IMR-90 (cell line): ENCODE results near the gene GXYLT2. TPM values are rescaled to one million over a fixed set of nuclear protein-coding genes. Genes with fewer than 3 reads are reported as not detected.
A peak's percentile ranks its signal among the peaks of the same experiment; 100 is the strongest.

Experiments used
- ATAC-seq: fragments of 200-7000 bp; cut with Tn5 transposase; 2 replicates; pipeline ENCODE4 v1.9.1; 2020; ENCODE audit warnings: low read depth, mild to moderate bottlenecking, moderate library complexity
- BruUV-seq: library from RNA; stranded (reverse); fragments of 400-500 nt; replicated peaks from 2 replicates; lab custom pipeline; 2021; lab: Mats Ljungman, UMichigan
- CTCF ChIA-PET: fragments of 300-600 bp; formaldehyde crosslinking; extraction: SDS; loops from one replicate; lab custom pipeline; 2021; ENCODE audit warnings: antibody characterized with exemption; lab: Yijun Ruan, JAX
- POLR2A ChIA-PET: fragments of 300-600 bp; sonication (Branson Sonifier 250); formaldehyde crosslinking; loops from one replicate; lab custom pipeline; 2022; ENCODE audit warnings: antibody characterized with exemption; ENCODE audit not compliant: unreplicated experiment; lab: Charles Lee
- DNase-seq: peaks from one replicate; pipeline ENCODE4 v3.0.0; 2013
- H2AFZ ChIP-seq: replicated peaks from 2 replicates; pipeline ENCODE3; 2013; ENCODE audit warnings: low read length, mild to moderate bottlenecking; ENCODE audit not compliant: poor library complexity
- H2AK5ac ChIP-seq: 2 replicates; pipeline ENCODE4 v1.6.1; 2013; ENCODE audit warnings: low read depth, low read length, inconsistent platforms
- H2AK9ac ChIP-seq: replicated peaks from 2 replicates; pipeline ENCODE3; 2013; ENCODE audit warnings: mild to moderate bottlenecking, low read depth, low read length, moderate library complexity; ENCODE audit not compliant: poor library complexity
- H2BK120ac ChIP-seq: 2 replicates; pipeline ENCODE4 v1.6.1; 2013; ENCODE audit warnings: low read depth, low read length, inconsistent platforms
- H2BK15ac ChIP-seq: 3 replicates; pipeline ENCODE4 v1.6.1; 2013; ENCODE audit warnings: low read depth, low read length, inconsistent platforms
- H2BK20ac ChIP-seq: 2 replicates; pipeline ENCODE4 v1.6.1; 2013; ENCODE audit warnings: low read depth, mild to moderate bottlenecking, inconsistent platforms, low read length, moderate library complexity
- H2BK5ac ChIP-seq: 2 replicates; pipeline ENCODE4 v1.6.1; 2013; ENCODE audit warnings: mild to moderate bottlenecking, low read depth, low read length, inconsistent platforms; ENCODE audit not compliant: poor library complexity, severe bottlenecking
- H3K14ac ChIP-seq: replicated peaks from 2 replicates; pipeline ENCODE4 v1.6.1; 2013; ENCODE audit warnings: low read depth, low read length, inconsistent platforms
- H3K18ac ChIP-seq: 2 replicates; pipeline ENCODE4 v1.6.1; 2013; ENCODE audit warnings: low read depth, low read length, control low read depth
- H3K23ac ChIP-seq: 2 replicates; pipeline ENCODE4 v1.6.1; 2013; ENCODE audit warnings: low read depth, low read length, inconsistent platforms
- H3K27ac ChIP-seq: 2 replicates; pipeline ENCODE4 v1.5.1; 2013; ENCODE audit warnings: mild to moderate bottlenecking, control low read depth, low read length; ENCODE audit not compliant: insufficient read depth
- H3K27me3 ChIP-seq: 2 replicates; pipeline ENCODE4 v1.6.1; 2013; ENCODE audit warnings: low read length; ENCODE audit not compliant: control insufficient read depth, insufficient read depth
- H3K36me3 ChIP-seq: 2 replicates; pipeline ENCODE4 v1.6.1; 2013; ENCODE audit warnings: low read length, mixed read lengths; ENCODE audit not compliant: control insufficient read depth, insufficient read depth
- H3K4ac ChIP-seq: 2 replicates; pipeline ENCODE4 v1.6.1; 2013; ENCODE audit warnings: low read depth, low read length, inconsistent platforms
- H3K4me1 ChIP-seq: 2 replicates; pipeline ENCODE4 v1.6.1; 2013; ENCODE audit warnings: low read length, mixed read lengths; ENCODE audit not compliant: control insufficient read depth, insufficient read depth
- H3K4me2 ChIP-seq: 2 replicates; pipeline ENCODE4 v1.6.1; 2013; ENCODE audit warnings: low read depth, mild to moderate bottlenecking, control low read depth, low read length, moderate library complexity
- H3K4me3 ChIP-seq: 2 replicates; pipeline ENCODE4 v1.5.1; 2013; ENCODE audit warnings: low read depth, mild to moderate bottlenecking, control low read depth, low read length, moderate library complexity; ENCODE audit not compliant: insufficient read depth
- H3K56ac ChIP-seq: 2 replicates; pipeline ENCODE4 v1.6.1; 2013; ENCODE audit warnings: low read length, inconsistent platforms; ENCODE audit not compliant: insufficient read depth; ENCODE audit errors: extremely low read depth
- H3K79me1 ChIP-seq, 2 experiments: 2 replicates each; pipeline ENCODE4 v1.6.1; 2013; ENCODE audit warnings: low read length in 2 of 2, inconsistent platforms in 1 of 2, low read depth in 1 of 2
- H3K9ac ChIP-seq: 2 replicates; pipeline ENCODE4 v1.6.1; 2013; ENCODE audit warnings: low read depth, low read length, control low read depth
- H3K9me1 ChIP-seq: 2 replicates; pipeline ENCODE4 v1.6.1; 2013; ENCODE audit warnings: low read length, inconsistent platforms; ENCODE audit not compliant: insufficient read depth
- H3K9me3 ChIP-seq: 2 replicates; pipeline ENCODE4 v1.6.1; 2013; ENCODE audit warnings: low read length; ENCODE audit not compliant: control insufficient read depth, insufficient read depth
- H4K20me1 ChIP-seq: 2 replicates; pipeline ENCODE4 v1.6.1; 2013; ENCODE audit warnings: low read length, inconsistent platforms; ENCODE audit not compliant: insufficient read depth
- H4K5ac ChIP-seq: 2 replicates; pipeline ENCODE4 v1.6.1; 2013; ENCODE audit warnings: mild to moderate bottlenecking, low read depth, low read length, control low read depth
- H4K8ac ChIP-seq, 2 experiments: 2 replicates each; pipeline ENCODE4 v1.6.1; 2013; ENCODE audit warnings: low read depth in 2 of 2, low read length in 2 of 2, control low read depth in 1 of 2, inconsistent platforms in 1 of 2
- H4K91ac ChIP-seq: 2 replicates; pipeline ENCODE4 v1.6.1; 2013; ENCODE audit warnings: low read depth, low read length, inconsistent platforms; ENCODE audit not compliant: insufficient read depth
- CEBPB ChIP-seq: IDR thresholded peaks from 2 replicates; pipeline ENCODE4 v1.6.1; 2012; ENCODE audit warnings: low read depth, low read length, improper control_type of control experiment
- FOS ChIP-seq: fragments of 150-350 bp; IDR thresholded peaks from 2 replicates; pipeline ENCODE4 v1.6.1; 2016; ENCODE audit warnings: low read depth, low read length
- SMC3 ChIP-seq: fragments of 150-350 bp; IDR thresholded peaks from 2 replicates; pipeline ENCODE4 v1.6.1; 2016; ENCODE audit warnings: low read depth, mild to moderate bottlenecking, antibody characterized with exemption, low read length, moderate library complexity
- WGBS, 2 experiments: methylation state at CpG; one replicate each; pipeline versions ENCODE4 v1.1.5 to v1.1.7; 2013; ENCODE audit warnings: missing lambda C conversion rate in 2 of 2; ENCODE audit not compliant: insufficient read length in 1 of 2; ENCODE audit errors: extremely low coverage in 2 of 2; 5-methylcytosine and 5-hydroxymethylcytosine counted together
- dilution Hi-C: fragments of 300-500 bp; cut with HindIII; formaldehyde crosslinking; loops from one replicate; pipeline ENCODE4 v1.14.3; 2018; ENCODE audit warnings: low sequenced_read_pairs; ENCODE audit not compliant: unreplicated experiment
- in situ Hi-C: fragments of 300-500 bp; cut with MboI; formaldehyde crosslinking; loops from 3 replicates; pipeline ENCODE4 v1.14.3; 2019; ENCODE audit warnings: low sequenced_read_pairs, inconsistent platforms, mixed read lengths
- intact Hi-C: fragments of 100-400 bp; cut with micrococcal nuclease; formaldehyde crosslinking; loops from 2 replicates; pipeline ENCODE4 v1.10.0; 2022
- polyA plus RNA-seq, 3 experiments: library from polyadenylated mRNA; depleted of rRNA; stranded (reverse); fragments of >200 nt; gene quantifications; 2 replicates each; pipeline ENCODE4 v1.2.3, GENCODE V29; 2012; ENCODE audit warnings: low replicate concordance in 1 of 3
- total RNA-seq: library from RNA; depleted of rRNA; stranded (reverse); fragments of >200 nt; gene quantifications from 2 replicates; pipeline ENCODE4 v1.2.3, GENCODE V29; 2012

Gene GXYLT2
- total and polyA plus RNA-seq, 2 of the 4 experiments (the other 2 are of a cell fraction), result 5.7 to 11.1 TPM

DNA sequence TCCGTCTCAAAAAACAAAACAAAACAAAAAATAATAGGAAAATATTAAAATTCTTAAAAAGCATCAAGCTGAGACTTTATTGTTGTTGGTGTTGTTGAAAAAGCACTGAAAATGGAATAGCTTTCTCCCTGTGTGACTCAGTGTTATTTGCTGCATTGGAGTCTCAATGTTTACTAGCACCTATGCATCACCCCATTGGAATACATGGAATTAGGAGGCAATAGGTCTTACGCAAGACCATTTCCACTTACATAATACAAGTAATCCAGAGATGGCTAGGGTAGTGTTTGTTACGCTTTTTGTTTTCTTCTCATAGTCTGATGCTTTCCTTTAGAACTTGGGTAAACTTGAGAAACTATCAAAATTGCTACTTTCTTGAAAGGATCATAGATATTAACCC is 15.2 kb downstream of the GXYLT2 start:
- H3K9me3 ChIP-seq, result no peaks in the 10 kb centered on the region
- H3K79me1 ChIP-seq, result peaks cover 3 to 16% of the 10 kb centered on the region in 2 experiments; a peak in 3 of 4 replicates
- H3K18ac ChIP-seq, result no peak overlapping the region
- H4K20me1 ChIP-seq, result peaks cover 15% of the 10 kb centered on the region
- peak overlapping the region; percentile 53; the same call in 1 of the 2 replicates for H3K4ac ChIP-seq
- H3K27me3 ChIP-seq, result no peaks in the 10 kb centered on the region
- POLR2A ChIA-PET, result interaction anchor here (0.6 kb wide), 1 partner anchor 94 kb away, joined by 3 read pairs; the partner anchor contains the start of gene PPP4R2
- dilution Hi-C loops, result no loop called here
- H2AFZ ChIP-seq, result no peak overlapping the region
- DNase-seq (peak; percentile 93), ATAC-seq (peak; percentile 73)
- H3K23ac ChIP-seq, result no peak overlapping the region
- no CpG with 5 or more reads among the region's 3 CpGs for WGBS, 2 experiments
- CTCF ChIA-PET, result no interaction called here
- H3K36me3 ChIP-seq, result no peaks in the 10 kb centered on the region
- no peak overlapping the region for H3K9ac ChIP-seq
- H2BK15ac ChIP-seq, result no peak overlapping the region
- in situ Hi-C loops, result no loop called here
- TF ChIP-seq FOS (peak; percentile 82), SMC3 (no peak), CEBPB (peak; percentile 99)
- H3K4me1 ChIP-seq, result peaks cover 9% of the 10 kb centered on the region
- H3K14ac ChIP-seq, result no peak overlapping the region
- no peak overlapping the region for H3K56ac ChIP-seq
- H4K91ac ChIP-seq, result no peak overlapping the region
- no peak overlapping the region for H3K27ac ChIP-seq
- intact Hi-C loops, result no loop called here
- H3K4me2 ChIP-seq, result peak overlapping the region; percentile 15; the same call in 1 of the 2 replicates
- H2AK5ac ChIP-seq, result no peak overlapping the region
- no peak overlapping the region for H3K4me3 ChIP-seq
- no peak overlapping the region for H2BK5ac ChIP-seq
- H2BK20ac ChIP-seq, result no peak overlapping the region
- H4K8ac ChIP-seq, result no peak overlapping the region
- peaks cover 15% of the 10 kb centered on the region for H3K9me1 ChIP-seq
- peak overlapping the region; percentile 57 for H2BK120ac ChIP-seq
- H4K5ac ChIP-seq, result no peak overlapping the region
- H2AK9ac ChIP-seq, result no peak overlapping the region
- no TSS peak for BruUV-seq
